HS-5 (cell line): ENCODE data around the gene XKR8.

Experiments used
- DNase-seq: peaks from one replicate; pipeline ENCODE4 v3.0.0-alpha.2; 2012; ENCODE audit warnings: low read depth

The XKR8 gene

GRCh38 chr1:27955076-27955475 lies 4.7 kb upstream of the XKR8 start:
- DNase-seq = no peak

- DNase-seq = no peak
Measured at GRCh38 chr1:27956761-27957160, 3.0 kb upstream of the XKR8 start.

- no peak for DNase-seq
Measured at GRCh38 chr1:27957655-27958054, 2.1 kb upstream of the XKR8 start.

- DNase-seq = no peak
Measured at GRCh38 chr1:27958513-27958912, 1.3 kb upstream of the XKR8 start.

- DNase-seq = no peak
Measured at GRCh38 chr1:27960762-27961645, 1.2 kb downstream of the XKR8 start.

- no peak for DNase-seq
Measured at GRCh38 chr1:27961646-27962221, 2.0 kb downstream of the XKR8 start.

GRCh38 chr1:27963393-27963792 lies 3.6 kb downstream of the XKR8 start:
- no peak for DNase-seq

- DNase-seq = no peak
Measured at GRCh38 chr1:27966402-27967105, 6.8 kb downstream of the XKR8 start.

GRCh38 chr1:27967106-27967883 lies 7.5 kb downstream of the XKR8 start:
- DNase-seq = no peak

GRCh38 chr1:27967884-27968466 lies 8.2 kb downstream of the XKR8 start:
- no peak for DNase-seq

GRCh38 chr1:27968692-27969091 lies 8.9 kb downstream of the XKR8 start:
- peak; percentile 92 for DNase-seq

GRCh38 chr1:27970401-27970800 lies 10.6 kb downstream of the XKR8 start:
- DNase-seq = peak; percentile 64

GRCh38 chr1:27971674-27972073 lies 11.9 kb downstream of the XKR8 start:
- no peak for DNase-seq

- no peak for DNase-seq
Measured at GRCh38 chr1:27972141-27972540, 12.4 kb downstream of the XKR8 start.

- DNase-seq = no peak
Measured at GRCh38 chr1:27973771-27974416, 14.1 kb downstream of the XKR8 start.

- DNase-seq = no peak
Measured at GRCh38 chr1:27974417-27974781, 14.6 kb downstream of the XKR8 start.

GRCh38 chr1:27979151-27979858 lies 19.5 kb downstream of the XKR8 start:
- DNase-seq = no peak

GRCh38 chr1:27979859-27980201 lies 20.1 kb downstream of the XKR8 start:
- DNase-seq = no peak

- no peak for DNase-seq
Measured at GRCh38 chr1:27980216-27980845, 20.6 kb downstream of the XKR8 start.

- no peak for DNase-seq
Measured at GRCh38 chr1:27981145-27981544, 21.4 kb downstream of the XKR8 start.
